H9 (cell line): ENCODE measurements around the gene CUEDC1. TPM values are rescaled to one million over a fixed set of nuclear protein-coding genes. Genes with fewer than 3 reads are reported as not detected.

Experiments used
- DNase-seq: peaks from one replicate; pipeline ENCODE4 v3.0.0-alpha.2; 2017
- H2AFZ ChIP-seq: one replicate; pipeline ENCODE4 v1.6.1; 2013; ENCODE audit warnings: mild to moderate bottlenecking, low read length, control low read depth, moderate library complexity
- H2AK5ac ChIP-seq: 2 replicates; pipeline ENCODE4 v1.6.1; 2013; ENCODE audit warnings: low read length, control low read depth, mixed read lengths; ENCODE audit not compliant: insufficient read length
- H2BK120ac ChIP-seq: one replicate; pipeline ENCODE4 v1.6.1; 2013; ENCODE audit warnings: low read depth, mild to moderate bottlenecking, low read length, control low read depth, inconsistent platforms; ENCODE audit not compliant: poor library complexity, severe bottlenecking
- H2BK12ac ChIP-seq: 2 replicates; pipeline ENCODE4 v1.6.1; 2013; ENCODE audit warnings: low read length, control low read depth, mixed read lengths, low read depth; ENCODE audit not compliant: insufficient read length
- H2BK15ac ChIP-seq: 2 replicates; pipeline ENCODE4 v1.6.1; 2013; ENCODE audit warnings: low read depth, low read length, control low read depth
- H2BK20ac ChIP-seq: one replicate; pipeline ENCODE4 v1.6.1; 2013; ENCODE audit warnings: low read depth, mild to moderate bottlenecking, low read length, control low read depth, inconsistent platforms; ENCODE audit not compliant: poor library complexity, severe bottlenecking
- H2BK5ac ChIP-seq: 2 replicates; pipeline ENCODE4 v1.6.1; 2013; ENCODE audit warnings: low read length, control low read depth, mixed read lengths; ENCODE audit not compliant: insufficient read length
- H3K14ac ChIP-seq: 2 replicates; pipeline ENCODE4 v1.6.1; 2013; ENCODE audit warnings: low read length, control low read depth; ENCODE audit not compliant: insufficient read depth
- H3K18ac ChIP-seq: 2 replicates; pipeline ENCODE4 v1.6.1; 2013; ENCODE audit warnings: low read depth, mild to moderate bottlenecking, mixed read lengths, low read length, control low read depth; ENCODE audit not compliant: insufficient read length
- H3K23ac ChIP-seq: 2 replicates; pipeline ENCODE4 v1.6.1; 2013; ENCODE audit warnings: low read length, control low read depth, mixed read lengths, low read depth; ENCODE audit not compliant: insufficient read length
- H3K23me2 ChIP-seq: 2 replicates; pipeline ENCODE4 v1.6.1; 2013; ENCODE audit warnings: low read depth, mild to moderate bottlenecking, mixed read lengths, low read length, control low read depth; ENCODE audit not compliant: insufficient read length, poor library complexity, severe bottlenecking
- H3K27ac ChIP-seq: 2 replicates; pipeline ENCODE4 v1.5.1; 2013; ENCODE audit warnings: low read length, control low read depth, mixed read lengths, low read depth; ENCODE audit not compliant: insufficient read length
- H3K27me3 ChIP-seq: 2 replicates; pipeline ENCODE4 v1.6.1; 2013; ENCODE audit warnings: low read length, control low read depth, inconsistent platforms; ENCODE audit not compliant: insufficient read depth
- H3K4ac ChIP-seq: 2 replicates; pipeline ENCODE4 v1.6.1; 2013; ENCODE audit warnings: low read depth, mild to moderate bottlenecking, control low read depth, inconsistent platforms, low read length, moderate library complexity
- H3K4me1 ChIP-seq: 2 replicates; pipeline ENCODE4 v1.6.1; 2013; ENCODE audit warnings: low read length, control low read depth, inconsistent platforms; ENCODE audit not compliant: insufficient read depth
- H3K4me2 ChIP-seq: 2 replicates; pipeline ENCODE4 v1.6.1; 2013; ENCODE audit warnings: low read length, control low read depth, mixed read lengths; ENCODE audit not compliant: insufficient read length, insufficient read depth
- H3K56ac ChIP-seq: 2 replicates; pipeline ENCODE4 v1.6.1; 2013; ENCODE audit warnings: low read depth, mild to moderate bottlenecking, mixed read lengths, low read length, control low read depth; ENCODE audit not compliant: insufficient read length
- H3K79me1 ChIP-seq: 2 replicates; pipeline ENCODE4 v1.6.1; 2013; ENCODE audit warnings: low read depth, mild to moderate bottlenecking, moderate library complexity, low read length, control low read depth, inconsistent platforms; ENCODE audit not compliant: insufficient read depth, poor library complexity, severe bottlenecking
- H3K79me2 ChIP-seq: 2 replicates; pipeline ENCODE4 v1.6.1; 2013; ENCODE audit warnings: low read length, control low read depth, inconsistent platforms; ENCODE audit not compliant: insufficient read depth
- H3K9ac ChIP-seq: 2 replicates; pipeline ENCODE4 v1.6.1; 2013; ENCODE audit warnings: low read length, control low read depth, mixed read lengths; ENCODE audit not compliant: insufficient read length; ENCODE audit errors: extremely low read depth
- H3K9me3 ChIP-seq: one replicate; pipeline ENCODE4 v1.6.1; 2013; ENCODE audit warnings: low read depth, low read length, inconsistent platforms; ENCODE audit not compliant: control insufficient read depth
- H3T11ph ChIP-seq: one replicate; pipeline ENCODE4 v1.6.1; 2013; ENCODE audit warnings: mild to moderate bottlenecking, low read length, control low read depth, inconsistent platforms
- H4K20me1 ChIP-seq: one replicate; pipeline ENCODE4 v1.6.1; 2013; ENCODE audit not compliant: control insufficient read depth, insufficient read length, insufficient read depth
- H4K5ac ChIP-seq: 2 replicates; pipeline ENCODE4 v1.6.1; 2013; ENCODE audit warnings: low read depth, mild to moderate bottlenecking, mixed read lengths, low read length, control low read depth; ENCODE audit not compliant: insufficient read length
- H4K8ac ChIP-seq: replicated peaks from 2 replicates; pipeline ENCODE4 v1.6.1; 2013; ENCODE audit warnings: low read length, control low read depth, mixed read lengths, low read depth; ENCODE audit not compliant: insufficient read length
- H4K91ac ChIP-seq: 2 replicates; pipeline ENCODE4 v1.6.1; 2013; ENCODE audit warnings: low read depth, mild to moderate bottlenecking, moderate library complexity, mixed read lengths, low read length, control low read depth; ENCODE audit not compliant: insufficient read length
- H3K27ac Mint-ChIP-seq, 3 experiments: 2 replicates in 2 of 3; 3 replicates in 1 of 3; pipeline ENCODE4 v1.8.0; 2020 to 2021; ENCODE audit warnings: mixed read lengths in 3 of 3, mild to moderate bottlenecking in 1 of 3, moderate library complexity in 1 of 3
- H3K27me3 Mint-ChIP-seq: 2 replicates; pipeline ENCODE4 v1.8.0; 2021; ENCODE audit warnings: low read depth, mild to moderate bottlenecking, moderate library complexity, mixed read lengths
- H3K36me3 Mint-ChIP-seq, 3 experiments: 2 replicates in 2 of 3; 3 replicates in 1 of 3; pipeline ENCODE4 v1.8.0; 2020 to 2021; ENCODE audit warnings: low read depth in 3 of 3, mixed read lengths in 3 of 3; ENCODE audit not compliant: insufficient read depth in 1 of 3
- H3K4me1 Mint-ChIP-seq, 2 experiments: 2 replicates each; pipeline ENCODE4 v1.8.0; 2020; ENCODE audit warnings: mixed read lengths in 2 of 2
- H3K4me3 Mint-ChIP-seq, 2 experiments: 2 replicates in 1 of 2; 3 replicates in 1 of 2; pipeline ENCODE4 v1.8.0; 2020 to 2021; ENCODE audit warnings: mild to moderate bottlenecking in 2 of 2, mixed read lengths in 2 of 2, moderate library complexity in 1 of 2
- H3K9me3 Mint-ChIP-seq, 2 experiments: 2 replicates in 1 of 2; 3 replicates in 1 of 2; pipeline ENCODE4 v1.8.0; 2020; ENCODE audit warnings: mild to moderate bottlenecking in 2 of 2, mixed read lengths in 2 of 2, moderate library complexity in 1 of 2
- CTCF ChIP-seq: fragments of 200-600 bp; sonication (generic); conservative IDR thresholded peaks from 3 replicates; pipeline ENCODE4 v1.8.0; 2021; ENCODE audit warnings: antibody characterized with exemption, mild to moderate bottlenecking
- WGBS: extraction: QIAGEN DNeasy Blood & Tissue Kit; methylation state at CpG from one replicate; pipeline ENCODE4 v1.1.7; 2013; ENCODE audit warnings: missing lambda C conversion rate, low lambda C conversion rate, mixed read lengths; ENCODE audit not compliant: insufficient read length; ENCODE audit errors: extremely low coverage; 5-methylcytosine and 5-hydroxymethylcytosine counted together
- total RNA-seq: library from RNA; stranded (reverse); gene quantifications from 2 replicates; pipeline ENCODE4 v1.2.1, GENCODE V29; 2021

Gene CUEDC1
- total RNA-seq, 1 experiment from 2014 or later: 7.3 TPM

GRCh38 chr17:57928928-57929327, 26.3 kb downstream of the CUEDC1 start:
- Mint-ChIP-seq H3K9me3 (no peaks in the 10 kb centered on the region), H3K36me3 (no peaks in the 10 kb centered on the region; a peak in 1 of 7 replicates), H3K27me3 (peaks cover 73% of the 10 kb centered on the region), H3K4me3 (no peak overlapping the region), H3K27ac (no peak overlapping the region), H3K4me1 (peaks cover 27 to 56% of the 10 kb centered on the region in 2 experiments)
- Histone ChIP-seq H3K79me1 (no peaks in the 10 kb centered on the region), H3K14ac (no peak overlapping the region), H3K18ac (no peak overlapping the region), H3K9me3 (no peaks in the 10 kb centered on the region), H3T11ph (no peak overlapping the region), H4K5ac (no peak overlapping the region), H2BK120ac (no peak overlapping the region), H2AK5ac (no peak overlapping the region), H2BK20ac (no peak overlapping the region), H3K27me3 (no peaks in the 10 kb centered on the region; the same call in 1 of the 2 replicates), H3K9ac (no peak overlapping the region), H3K23ac (no peak overlapping the region), H3K56ac (no peak overlapping the region), H2BK5ac (no peak overlapping the region), H3K79me2 (no peaks in the 10 kb centered on the region), H4K20me1 (no peaks in the 10 kb centered on the region), H2AFZ (no peak overlapping the region), H4K8ac (no peak overlapping the region), H3K27ac (no peak overlapping the region), H2BK15ac (no peak overlapping the region), H4K91ac (no peak overlapping the region), H3K4me1 (no peaks in the 10 kb centered on the region), H2BK12ac (no peak overlapping the region), H3K23me2 (no peaks in the 10 kb centered on the region), H3K4me2 (no peak overlapping the region), H3K4ac (no peak overlapping the region)
- DNase-seq: no peak
- TF ChIP-seq CTCF: no peak
- no CpG with 5 or more reads among the region's 5 CpGs for WGBS
